Fibroblast of skin of left biceps (primary cell): Measurements from ENCODE around the gene HIKESHI.
"Not testable (repeated sequence)": the region's sequence is repeated elsewhere in the genome, so short reads cannot be mapped to it uniquely, and the experiment has no call there.

Source experiments
- DNase-seq, 2 experiments: peaks; one replicate each; pipeline ENCODE4 v3.0.0-alpha.2; 2013; ENCODE audit warnings: low read depth in 2 of 2

HIKESHI gene

GRCh38 chr11:86292912-86293616 lies 9.0 kb upstream of the HIKESHI start:
- no peak for DNase-seq

GRCh38 chr11:86294026-86294425 lies 8.0 kb upstream of the HIKESHI start:
- DNase-seq = no peak

GRCh38 chr11:86301742-86302091 lies 323 bp upstream of the HIKESHI start:
- no peak for DNase-seq

GRCh38 chr11:86303257-86303656 lies 1.2 kb downstream of the HIKESHI start:
- DNase-seq = no peak

- not testable (repeated sequence) for DNase-seq
Observed at GRCh38 chr11:86308710-86309109, 6.7 kb downstream of the HIKESHI start.

GRCh38 chr11:86313793-86314192 lies 11.8 kb downstream of the HIKESHI start:
- DNase-seq = no peak

GRCh38 chr11:86314636-86315035 lies 12.6 kb downstream of the HIKESHI start:
- DNase-seq = no peak

GRCh38 chr11:86335131-86335767 lies 33.2 kb downstream of the HIKESHI start:
- no peak for DNase-seq

- no peak for DNase-seq
Observed at GRCh38 chr11:86337227-86337626, 35.2 kb downstream of the HIKESHI start.

- no peak for DNase-seq
Observed at GRCh38 chr11:86341382-86341781, 39.3 kb downstream of the HIKESHI start.

GRCh38 chr11:86346513-86346912 lies 44.5 kb downstream of the HIKESHI start:
- DNase-seq = no peak

GRCh38 chr11:86355256-86355655 lies 53.2 kb downstream of the HIKESHI start:
- no peak for DNase-seq

GRCh38 chr11:86357412-86357811 lies 55.4 kb downstream of the HIKESHI start:
- not testable (repeated sequence) for DNase-seq

- DNase-seq = no peak
Observed at GRCh38 chr11:86358720-86359119, 56.7 kb downstream of the HIKESHI start.

- peak; percentile 9 to 15 for DNase-seq
Observed at GRCh38 chr11:86360775-86361395, 58.8 kb downstream of the HIKESHI start.

- no peak for DNase-seq
Observed at GRCh38 chr11:86363424-86363823, 61.4 kb downstream of the HIKESHI start.

GRCh38 chr11:86365546-86365945 lies 63.5 kb downstream of the HIKESHI start:
- DNase-seq = peak in 1 of 2 experiments; percentile 9

GRCh38 chr11:86369668-86370067 lies 67.6 kb downstream of the HIKESHI start:
- DNase-seq = no peak

- DNase-seq = no peak
Observed at GRCh38 chr11:86370171-86370570, 68.1 kb downstream of the HIKESHI start.

GRCh38 chr11:86370922-86371594 lies 69.0 kb downstream of the HIKESHI start:
- DNase-seq = no peak

- no peak for DNase-seq
Observed at GRCh38 chr11:86372041-86372440, 70.0 kb downstream of the HIKESHI start.

GRCh38 chr11:86372586-86372985 lies 70.5 kb downstream of the HIKESHI start:
- no peak for DNase-seq

- DNase-seq = no peak
Observed at GRCh38 chr11:86374069-86374468, 72.0 kb downstream of the HIKESHI start.
